Measurements from ENCODE around the gene HELZ.

DNA sequence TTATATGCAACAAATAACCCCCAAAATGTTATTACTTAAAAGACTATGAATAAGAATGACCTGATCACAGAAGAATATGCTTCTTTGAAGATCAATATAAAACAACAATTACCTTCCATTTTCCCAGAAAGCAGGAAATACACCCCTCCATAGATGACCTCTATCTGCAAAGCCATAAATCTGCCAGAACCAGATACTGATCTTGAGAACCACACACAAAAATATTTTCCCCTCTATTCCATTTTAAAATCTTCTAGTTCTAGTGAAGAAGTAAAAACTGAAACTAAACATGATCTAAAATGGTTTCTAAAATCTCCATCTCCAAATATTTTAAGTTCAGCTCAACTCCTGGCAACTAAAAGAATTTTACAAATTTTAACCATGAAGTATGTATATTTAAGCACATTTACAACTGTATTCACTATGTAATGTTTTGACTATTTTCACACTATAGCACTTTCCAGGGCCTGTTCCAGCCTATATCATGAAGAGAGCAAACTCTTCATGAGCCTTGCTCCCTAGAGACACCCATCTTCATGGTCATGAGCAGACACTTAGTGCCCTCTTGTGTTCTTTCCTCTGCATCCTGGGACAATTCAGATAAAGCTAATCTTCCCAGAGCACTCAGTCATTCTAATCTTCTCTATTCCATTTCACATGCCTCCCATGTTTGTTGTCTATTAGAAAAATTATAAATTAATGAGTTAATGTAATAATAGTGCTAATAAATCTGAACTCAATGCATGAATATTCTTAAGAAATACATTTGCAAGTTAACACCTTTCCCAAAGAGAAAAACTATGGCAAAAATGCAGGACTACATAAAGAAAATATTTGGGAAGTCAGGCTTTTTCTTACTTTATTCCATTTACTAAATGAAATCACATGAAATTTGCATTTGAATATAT is 87.0 kb downstream of the HELZ start:
- TF ChIP-seq CTCF (IDR thresholded peaks at IDR 0.05) (peak; percentile 18), EZH2 (IDR thresholded peaks at IDR 0.05) (no peak)
